Right lobe of liver (tissue), 6 donors: Measurements from ENCODE around the gene NCAM2. TPM values are rescaled to one million over a fixed set of nuclear protein-coding genes. Genes with fewer than 3 reads are reported as not detected.

Source experiments
- ATAC-seq, 4 donors: fragments of 200-7000 bp; cut with Tn5 transposase; one replicate each; pipeline ENCODE4 v1.9.1; 2020; ENCODE audit warnings: mild to moderate bottlenecking in 4 of 4, moderate library complexity in 4 of 4
- DNase-seq, 3 donors: peaks; one replicate each; pipeline ENCODE4 v3.0.0-alpha.2; 2020
- H3K27ac ChIP-seq, 3 donors: fragments of 200-600 bp; one replicate each; pipeline ENCODE4 v1.8.0; 2022
- H3K27me3 ChIP-seq, 2 donors: fragments of 200-600 bp; one replicate each; pipeline ENCODE4 v1.8.0; 2022
- H3K36me3 ChIP-seq, 4 donors: fragments of 200-600 bp; sonication (generic) in 1 of 4; one replicate each; pipeline versions ENCODE4 v1.5.1 to v1.8.0; 2017 to 2022; ENCODE audit warnings: control low read depth in 1 of 4
- H3K4me1 ChIP-seq, 4 donors: fragments of 200-600 bp; sonication (generic) in 1 of 4; one replicate each; pipeline versions ENCODE4 v1.5.1 to v1.8.0; 2017 to 2022; ENCODE audit warnings: control low read depth in 1 of 4
- H3K4me3 ChIP-seq, 3 donors: fragments of 200-600 bp; one replicate each; pipeline ENCODE4 v1.8.0; 2022
- H3K9me3 ChIP-seq, 4 donors: fragments of 200-600 bp; sonication (generic) in 1 of 4; one replicate each; pipeline versions ENCODE4 v1.5.1 to v1.8.0; 2017 to 2022; ENCODE audit warnings: control low read depth in 1 of 4
- POLR2A ChIP-seq: fragments of 450-650 bp; IDR thresholded peaks from one replicate; pipeline ENCODE4 v1.6.1; 2017; ENCODE audit warnings: antibody characterized with exemption, mild to moderate bottlenecking
- WGBS: methylation state at CpG from one replicate; pipeline ENCODE4 v1.1.6; 2018; ENCODE audit warnings: low coverage, low lambda C conversion rate; ENCODE audit not compliant: insufficient coverage; ENCODE audit errors: missing lambda C conversion rate; 5-methylcytosine and 5-hydroxymethylcytosine counted together
- intact Hi-C, 2 donors: fragments of 100-400 bp; cut with DNase I; formaldehyde crosslinking; loops; one replicate each; pipeline versions ENCODE4 v1.11.2 to v1.14.1; 2022
- total RNA-seq, 6 experiments: library from RNA; depleted of rRNA in 2 of 6; stranded (reverse); fragments of >200 nt in 2 of 6; fragmentation: NEBNext Ultra II Directional in 3 of 6; extraction: Animal tissue kit (Norgen Biotek cat#: 25700) in 3 of 6; gene quantifications; one replicate each; pipeline versions ENCODE4 v1.1.0 to v1.2.4, GENCODE V29; 2016 to 2023
- TF ChIP-seq, protein P1 (sequence below), 4 donors: fragments of 200-600 bp in 3 of 4; fragments of 450-650 bp in 1 of 4; IDR thresholded peaks; one replicate each; pipeline versions ENCODE4 v1.5.1 to v1.8.0; 2016 to 2022; ENCODE audit warnings: antibody characterized with exemption in 4 of 4, mild to moderate bottlenecking in 2 of 4
- donor health status: DM: no; HTN: yes; CAD: no.
- donor health status: DM: no; HTN: no; CAD: no.
- donor health status: DM: no; HTN: no; CAD: no.
- donor health status: DM: no; HTN: yes; CAD: no.
- donor health status: DM: no; HTN: yes; CAD: no.

NCAM2 gene
- total RNA-seq, 6 experiments from 2014 or later: 0.38 to 1.4 (median 0.81) TPM; not detected in 2

- Histone ChIP-seq H3K4me3 (peak overlapping the region in 1 of 3 donors; percentile 12), H3K27me3 (no peaks in the 10 kb centered on the region), H3K9me3 (no peaks in the 10 kb centered on the region), H3K4me1 (no peaks in the 10 kb centered on the region), H3K27ac (no peak overlapping the region), H3K36me3 (no peaks in the 10 kb centered on the region)
- intact Hi-C loops: no loop called here
- peak in 3 of 4 donors; percentile 66 to 85 (median 72) for ATAC-seq
- no peak for DNase-seq
- TF ChIP-seq, protein P1, sequence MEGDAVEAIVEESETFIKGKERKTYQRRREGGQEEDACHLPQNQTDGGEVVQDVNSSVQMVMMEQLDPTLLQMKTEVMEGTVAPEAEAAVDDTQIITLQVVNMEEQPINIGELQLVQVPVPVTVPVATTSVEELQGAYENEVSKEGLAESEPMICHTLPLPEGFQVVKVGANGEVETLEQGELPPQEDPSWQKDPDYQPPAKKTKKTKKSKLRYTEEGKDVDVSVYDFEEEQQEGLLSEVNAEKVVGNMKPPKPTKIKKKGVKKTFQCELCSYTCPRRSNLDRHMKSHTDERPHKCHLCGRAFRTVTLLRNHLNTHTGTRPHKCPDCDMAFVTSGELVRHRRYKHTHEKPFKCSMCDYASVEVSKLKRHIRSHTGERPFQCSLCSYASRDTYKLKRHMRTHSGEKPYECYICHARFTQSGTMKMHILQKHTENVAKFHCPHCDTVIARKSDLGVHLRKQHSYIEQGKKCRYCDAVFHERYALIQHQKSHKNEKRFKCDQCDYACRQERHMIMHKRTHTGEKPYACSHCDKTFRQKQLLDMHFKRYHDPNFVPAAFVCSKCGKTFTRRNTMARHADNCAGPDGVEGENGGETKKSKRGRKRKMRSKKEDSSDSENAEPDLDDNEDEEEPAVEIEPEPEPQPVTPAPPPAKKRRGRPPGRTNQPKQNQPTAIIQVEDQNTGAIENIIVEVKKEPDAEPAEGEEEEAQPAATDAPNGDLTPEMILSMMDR (IDR thresholded peaks at IDR 0.05): no peak
- no peak for TF ChIP-seq POLR2A
- WGBS: 36% methylated on average over 13 of the region's 13 CpGs
These were observed 281.1 kb downstream of the NCAM2 start for GRCh38 chr21:21279193-21279901.

DNA sequence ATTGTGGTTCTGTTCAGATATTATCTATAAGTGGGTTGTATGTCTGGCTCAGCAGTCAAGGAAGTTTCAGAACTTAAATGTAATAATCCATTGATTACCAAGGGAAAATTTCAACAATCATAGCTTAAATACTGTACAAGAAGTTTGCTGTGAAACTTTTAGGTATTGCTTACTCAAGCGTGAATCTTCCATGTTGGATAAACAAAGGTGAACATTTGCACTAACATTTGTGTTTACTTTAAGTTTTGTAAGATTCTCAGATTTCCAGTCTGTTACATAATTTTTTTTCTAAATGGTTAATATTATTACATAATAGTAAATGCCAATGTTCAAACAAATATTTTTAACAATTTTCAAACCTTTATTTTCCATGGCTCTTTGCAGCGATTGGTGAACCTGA is 285.6 kb downstream of the NCAM2 start:
- Histone ChIP-seq H3K9me3 (no peaks in the 10 kb centered on the region), H3K27ac (no peak overlapping the region), H3K4me1 (peaks cover 0 to 14% (median 3%) of the 10 kb centered on the region in 4 donors), H3K4me3 (no peak overlapping the region), H3K36me3 (no peaks in the 10 kb centered on the region), H3K27me3 (no peaks in the 10 kb centered on the region)
- no peak for DNase-seq
- intact Hi-C loops: no loop called here
- TF ChIP-seq, protein P1 (IDR thresholded peaks at IDR 0.05): no peak
- no peak for TF ChIP-seq POLR2A
- WGBS: 25% methylated on average over 2 of the region's 2 CpGs
- ATAC-seq: peak in 1 of 4 donors; percentile 59

GRCh38 chr21:21286170-21286798 is 288.1 kb downstream of the NCAM2 start:
- Histone ChIP-seq H3K27me3 (no peaks in the 10 kb centered on the region), H3K36me3 (no peaks in the 10 kb centered on the region), H3K27ac (no peak overlapping the region), H3K4me1 (peaks cover 0 to 14% (median 3%) of the 10 kb centered on the region in 4 donors), H3K4me3 (no peak overlapping the region), H3K9me3 (no peaks in the 10 kb centered on the region)
- WGBS: 22% methylated on average over 4 of the region's 4 CpGs
- peak in 1 of 3 donors; percentile 55 for DNase-seq
- peak; percentile 95 to 99 (median 98) for ATAC-seq
- intact Hi-C loops: no loop called here
- no peak for TF ChIP-seq POLR2A
- TF ChIP-seq, protein P1 (IDR thresholded peaks at IDR 0.05): no peak

DNA sequence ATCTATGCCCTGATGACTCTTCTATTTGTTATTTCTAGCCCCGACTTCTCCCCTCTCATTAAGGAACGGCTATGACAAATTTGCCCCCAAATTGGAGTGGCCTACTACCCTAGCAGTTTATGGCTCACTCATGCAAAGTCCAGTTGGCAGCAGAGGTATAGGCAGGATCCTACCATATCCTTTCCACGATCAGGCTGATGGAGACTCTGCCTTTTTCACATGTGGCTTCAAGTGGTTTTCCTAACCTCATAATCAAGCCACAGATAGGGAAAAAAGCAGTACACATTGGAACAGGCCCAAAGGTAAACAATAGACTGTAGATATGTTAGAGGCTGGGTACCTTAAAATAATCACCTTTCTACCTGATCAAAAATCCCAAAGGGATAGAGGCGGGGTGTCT is 292.5 kb downstream of the NCAM2 start:
- TF ChIP-seq POLR2A: no peak
- TF ChIP-seq, protein P1 (IDR thresholded peaks at IDR 0.05): no peak
- H3K27me3 ChIP-seq: no peaks in the 10 kb centered on the region
- peak in 1 of 3 donors; percentile 43 for DNase-seq
- H3K4me1 ChIP-seq: peaks cover 0 to 12% (median under 1%) of the 10 kb centered on the region in 4 donors
- WGBS: 36% methylated on average over 4 of the region's 4 CpGs
- no peak overlapping the region for H3K4me3 ChIP-seq
- no peaks in the 10 kb centered on the region for H3K9me3 ChIP-seq
- intact Hi-C loops: no loop called here
- peak; percentile 65 to 84 (median 80) for ATAC-seq
- no peak overlapping the region for H3K27ac ChIP-seq
- H3K36me3 ChIP-seq: no peaks in the 10 kb centered on the region
